CMK (cell line): Measurements from ENCODE around the gene GOLGA6L7.
"Not testable (repeated sequence)": the region's sequence is repeated elsewhere in the genome, so short reads cannot be mapped to it uniquely, and the experiment has no call there.

Experiments
- DNase-seq: peaks from one replicate; pipeline ENCODE4 v3.0.0-alpha.2; 2010; ENCODE audit warnings: low read depth

Gene GOLGA6L7

GRCh38 chr15:28884151-28884940 lies 35.9 kb upstream of the GOLGA6L7 start:
- DNase-seq, result no peak

- no peak for DNase-seq
Observed at GRCh38 chr15:28881600-28881999, 33.2 kb upstream of the GOLGA6L7 start.

- DNase-seq, result no peak
Observed at GRCh38 chr15:28881170-28881569, 32.7 kb upstream of the GOLGA6L7 start.

GRCh38 chr15:28880680-28881079 lies 32.2 kb upstream of the GOLGA6L7 start:
- DNase-seq, result no peak

GRCh38 chr15:28879551-28879950 lies 31.1 kb upstream of the GOLGA6L7 start:
- DNase-seq, result no peak

- no peak for DNase-seq
Observed at GRCh38 chr15:28878209-28878608, 29.8 kb upstream of the GOLGA6L7 start.

- DNase-seq, result no peak
Observed at GRCh38 chr15:28876845-28877185, 28.4 kb upstream of the GOLGA6L7 start.

- no peak for DNase-seq
Observed at GRCh38 chr15:28876131-28876844, 27.8 kb upstream of the GOLGA6L7 start.

GRCh38 chr15:28875461-28876000 lies 27.1 kb upstream of the GOLGA6L7 start:
- no peak for DNase-seq

GRCh38 chr15:28873585-28874190 lies 25.2 kb upstream of the GOLGA6L7 start:
- DNase-seq, result no peak

GRCh38 chr15:28873006-28873405 lies 24.6 kb upstream of the GOLGA6L7 start:
- DNase-seq, result no peak

GRCh38 chr15:28871168-28871567 lies 22.7 kb upstream of the GOLGA6L7 start:
- no peak for DNase-seq

- no peak for DNase-seq
Observed at GRCh38 chr15:28868744-28869345, 20.4 kb upstream of the GOLGA6L7 start.

GRCh38 chr15:28861589-28862293 lies 13.3 kb upstream of the GOLGA6L7 start:
- not testable (repeated sequence) for DNase-seq

- no peak for DNase-seq
Observed at GRCh38 chr15:28861031-28861534, 12.6 kb upstream of the GOLGA6L7 start.

GRCh38 chr15:28854578-28854977 lies 6.1 kb upstream of the GOLGA6L7 start:
- DNase-seq, result not testable (repeated sequence)

- not testable (repeated sequence) for DNase-seq
Observed at GRCh38 chr15:28853654-28854053, 5.2 kb upstream of the GOLGA6L7 start.

- not testable (repeated sequence) for DNase-seq
Observed at GRCh38 chr15:28849766-28850165, 1.3 kb upstream of the GOLGA6L7 start.

GRCh38 chr15:28849271-28849670 lies 827 bp upstream of the GOLGA6L7 start:
- DNase-seq, result not testable (repeated sequence)

- DNase-seq, result not testable (repeated sequence)
Observed at GRCh38 chr15:28847959-28848358, 485 bp downstream of the GOLGA6L7 start.

- not testable (repeated sequence) for DNase-seq
Observed at GRCh38 chr15:28847247-28847646, 1.2 kb downstream of the GOLGA6L7 start.
